ENCODE results near the gene BTF3L4. TPM values are rescaled to one million over a fixed set of nuclear protein-coding genes. Genes with fewer than 3 reads are reported as not detected.
A peak's percentile ranks its signal among the peaks of the same experiment; 100 is the strongest.

Gene BTF3L4
- total RNA-seq, 1 experiment from 2014 or later, result 47.0 TPM

- CTCF ChIA-PET, result no interaction called here
- BruUV-seq (replicated peaks), result no TSS peak
Observed at GRCh38 chr1:52054496-52055065, 1.5 kb upstream of the BTF3L4 start.

DNA sequence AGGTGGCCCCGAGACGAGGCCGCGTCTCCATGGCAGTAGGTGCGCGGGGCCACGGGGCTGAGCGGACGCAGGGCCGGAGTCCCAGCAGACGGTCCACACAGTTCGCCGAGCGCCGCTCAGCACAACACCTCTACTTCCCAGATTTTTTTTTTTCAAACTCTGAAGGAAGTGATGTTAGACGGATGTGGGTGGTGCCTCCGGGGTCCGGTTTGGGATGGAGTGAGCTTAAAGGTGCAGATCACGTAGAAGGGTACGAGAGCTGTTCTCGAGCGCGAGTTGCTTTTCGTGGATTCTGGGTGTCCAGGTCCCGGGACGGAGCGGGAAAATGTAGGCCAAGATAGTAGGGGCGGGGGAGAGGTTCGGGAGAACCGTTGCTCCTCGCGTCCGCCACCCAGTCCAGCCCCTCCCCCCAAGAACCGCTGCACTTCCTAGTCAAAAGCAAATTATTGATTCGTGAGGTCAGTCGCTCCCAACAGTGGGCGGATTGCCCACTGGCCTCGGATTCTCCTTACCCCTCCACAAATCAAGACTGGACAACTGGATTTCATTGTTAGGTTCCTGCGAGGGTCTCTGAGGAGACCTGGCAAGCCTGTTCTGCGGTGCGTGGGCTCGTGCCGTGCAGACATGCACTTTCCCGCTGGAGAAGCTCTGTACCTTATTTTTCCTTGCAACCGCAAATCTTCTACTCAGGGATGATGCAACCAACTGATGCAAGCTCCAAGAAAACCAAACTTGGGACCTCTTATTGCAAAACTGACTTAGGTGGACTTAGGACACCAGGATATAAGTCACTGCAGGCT lies 829 bp upstream of the BTF3L4 start, which contains the start of gene TXNDC12:
TXNDC12 (minus strand) TSS at position 126 of the 800 bp plus-strand sequence; CDS start at position 31, 95 bp downstream.
- intact Hi-C loops (cut with micrococcal nuclease; ENCODE audit: unreplicated experiment), result loop anchor here (1.0 to 5.0 kb wide), 2 partner anchors 312 to 349 kb away; partner anchors contain the start of genes CC2D1B, ORC1 and PRPF38A

More at GRCh38 chr1:52054496-52055065, 1.5 kb upstream of the BTF3L4 start:
- TF ChIP-seq EZH2 (IDR thresholded peaks at IDR 0.05; ENCODE audit: low read depth) (no peak), CTCF (conservative IDR thresholded peaks at IDR 0.05) (no peak)
- peak in 1 of 2 experiments; percentile 1 for DNase-seq
- Histone ChIP-seq H3K4me3 (peak overlapping the region; percentile 95), H3F3A (ENCODE audit: insufficient read depth, low read depth) (peaks cover 17% of the 10 kb centered on the region), H3K27me3 (ENCODE audit: insufficient read depth, low read depth) (no peaks in the 10 kb centered on the region), H3K9me3 (ENCODE audit: insufficient read depth, low read depth) (no peaks in the 10 kb centered on the region), H3K9me2 (ENCODE audit: insufficient read depth) (no peaks in the 10 kb centered on the region), H3K79me2 (ENCODE audit: low read depth) (peaks cover 67% of the 10 kb centered on the region), H3K27ac (peak overlapping the region; percentile 93), H3K36me3 (ENCODE audit: low read depth) (peaks cover 11% of the 10 kb centered on the region; the same call in 1 of the 2 replicates), H3K4me1 (replicated peaks; ENCODE audit: insufficient read depth) (peaks cover 36% of the 10 kb centered on the region), H2AFZ (peak overlapping the region; percentile 76), H3K4me2 (peak overlapping the region; percentile 89), H4K20me1 (ENCODE audit: insufficient read depth) (peaks cover 21% of the 10 kb centered on the region)
- intact Hi-C loops (cut with micrococcal nuclease; ENCODE audit: unreplicated experiment), result loop anchor here (1.0 to 5.0 kb wide), 2 partner anchors 313 to 350 kb away; partner anchors contain the start of genes CC2D1B, ORC1 and PRPF38A
- POLR2A ChIA-PET (ENCODE audit: unreplicated experiment), result interaction anchor here (0.7 to 1.3 kb wide), 4 partner anchors 25 to 311 kb away, joined by 3 to 5 read pairs (median 4); no protein-coding TSS in a partner anchor

More for the DNA sequence above, 829 bp upstream of the BTF3L4 start, which contains the start of gene TXNDC12:
- peaks cover 17% of the 10 kb centered on the region for H3F3A ChIP-seq (ENCODE audit: insufficient read depth, low read depth)
- peak; percentile 86 to 92 for DNase-seq
- no peaks in the 10 kb centered on the region for H3K27me3 ChIP-seq (ENCODE audit: insufficient read depth, low read depth)
- H3K4me1 ChIP-seq (replicated peaks; ENCODE audit: insufficient read depth), result peaks cover 39% of the 10 kb centered on the region
- CTCF ChIA-PET, result no interaction called here
- H4K20me1 ChIP-seq (ENCODE audit: insufficient read depth), result peaks cover 28% of the 10 kb centered on the region
- POLR2A ChIA-PET (ENCODE audit: unreplicated experiment), result interaction anchor here (0.6 to 1.3 kb wide), 10 partner anchors 20 to 1081 kb away, joined by 3 to 6 read pairs (median 4); partner anchors contain the start of genes ORC1 and PRPF38A
- H3K36me3 ChIP-seq (ENCODE audit: low read depth), result peaks cover 18% of the 10 kb centered on the region
- no peaks in the 10 kb centered on the region for H3K9me2 ChIP-seq (ENCODE audit: insufficient read depth)
- TSS peak; percentile 19 for BruUV-seq (replicated peaks)
- peaks cover 70% of the 10 kb centered on the region for H3K79me2 ChIP-seq (ENCODE audit: low read depth)
- H3K9me3 ChIP-seq (ENCODE audit: insufficient read depth, low read depth), result no peaks in the 10 kb centered on the region
- H3K4me2 ChIP-seq, result peak within 1 kb of the TSS; percentile 89
- peak within 1 kb of the TSS; percentile 93 for H3K27ac ChIP-seq
- peak within 1 kb of the TSS; percentile 95 for H3K4me3 ChIP-seq
- peak within 1 kb of the TSS; percentile 76 for H2AFZ ChIP-seq
- no peak for TF ChIP-seq CTCF (conservative IDR thresholded peaks at IDR 0.05)
- TF ChIP-seq EZH2 (IDR thresholded peaks at IDR 0.05; ENCODE audit: low read depth), result no peak

Measured in PC-9 (cell line).